Activated CD8-positive, alpha-beta T cell treated with anti-CD3 and anti-CD28 coated beads, Interleukin-2, amount 10 ng/mL, durations not matched to agents 7 days and 5 days (primary cell): ENCODE results near the gene NTHL1. TPM values are rescaled to one million over a fixed set of nuclear protein-coding genes. Genes with fewer than 3 reads are reported as not detected.
"Not testable (repeated sequence)": the region's sequence is repeated elsewhere in the genome, so short reads cannot be mapped to it uniquely, and the experiment has no call there.

Source experiments
- ATAC-seq: fragments of 150-1000 bp; cut with Tn5 transposase; one replicate; pipeline ENCODE4 v1.10.0; 2021; ENCODE audit warnings: moderate library complexity
- CTCF ChIA-PET: fragments of 350-600 bp; sonication (Branson Sonifier 250); formaldehyde crosslinking; loops from one replicate; lab custom pipeline; 2021; ENCODE audit warnings: antibody characterized with exemption; lab: Charles Lee
- POLR2A ChIA-PET: fragments of 350-600 bp; sonication (Branson Sonifier 250); formaldehyde crosslinking; loops from one replicate; lab custom pipeline; 2021; ENCODE audit warnings: antibody characterized with exemption; lab: Charles Lee
- DNase-seq: peaks from one replicate; pipeline ENCODE4 v3.0.0-alpha.2; 2020
- H3K27ac Mint-ChIP-seq: one replicate; pipeline ENCODE4 v1.8.0; 2021; ENCODE audit warnings: mild to moderate bottlenecking, mixed read lengths
- H3K27me3 Mint-ChIP-seq: one replicate; pipeline ENCODE4 v1.8.0; 2021; ENCODE audit warnings: low read depth, mixed read lengths
- H3K36me3 Mint-ChIP-seq: one replicate; pipeline ENCODE4 v1.8.0; 2021; ENCODE audit warnings: low read depth, mixed read lengths
- H3K4me1 Mint-ChIP-seq: one replicate; pipeline ENCODE4 v1.8.0; 2021; ENCODE audit warnings: low read depth, mixed read lengths
- H3K4me3 Mint-ChIP-seq: one replicate; pipeline ENCODE4 v1.8.0; 2021; ENCODE audit warnings: mild to moderate bottlenecking, mixed read lengths
- H3K9me3 Mint-ChIP-seq: one replicate; pipeline ENCODE4 v1.8.0; 2022; ENCODE audit warnings: mixed read lengths; ENCODE audit not compliant: insufficient read depth
- total RNA-seq, 2 experiments: library from RNA; stranded (reverse); gene quantifications; one replicate each; pipeline ENCODE4 v1.2.3, GENCODE V29; 2021

Gene NTHL1
- total RNA-seq, 2 experiments from 2014 or later = 29.9 to 35.3 TPM

- no peak for ATAC-seq
- Mint-ChIP-seq H3K27ac (no peak overlapping the region), H3K4me3 (no peak overlapping the region), H3K27me3 (no peaks in the 10 kb centered on the region), H3K36me3 (no peaks in the 10 kb centered on the region), H3K9me3 (no peaks in the 10 kb centered on the region), H3K4me1 (peaks cover 3% of the 10 kb centered on the region)
- DNase-seq = no peak
- CTCF ChIA-PET = no interaction called here
- POLR2A ChIA-PET = no interaction called here
Measured at GRCh38 chr16:2036200-2036966, 11.3 kb downstream of the NTHL1 start.

- CTCF ChIA-PET = no interaction called here
- Mint-ChIP-seq H3K27me3 (no peaks in the 10 kb centered on the region), H3K4me1 (peaks cover 3% of the 10 kb centered on the region), H3K9me3 (no peaks in the 10 kb centered on the region), H3K27ac (no peak overlapping the region), H3K4me3 (no peak overlapping the region), H3K36me3 (no peaks in the 10 kb centered on the region)
- POLR2A ChIA-PET = no interaction called here
- ATAC-seq (no peak), DNase-seq (no peak)
Measured at GRCh38 chr16:2035431-2036199, 12.0 kb downstream of the NTHL1 start.

DNA sequence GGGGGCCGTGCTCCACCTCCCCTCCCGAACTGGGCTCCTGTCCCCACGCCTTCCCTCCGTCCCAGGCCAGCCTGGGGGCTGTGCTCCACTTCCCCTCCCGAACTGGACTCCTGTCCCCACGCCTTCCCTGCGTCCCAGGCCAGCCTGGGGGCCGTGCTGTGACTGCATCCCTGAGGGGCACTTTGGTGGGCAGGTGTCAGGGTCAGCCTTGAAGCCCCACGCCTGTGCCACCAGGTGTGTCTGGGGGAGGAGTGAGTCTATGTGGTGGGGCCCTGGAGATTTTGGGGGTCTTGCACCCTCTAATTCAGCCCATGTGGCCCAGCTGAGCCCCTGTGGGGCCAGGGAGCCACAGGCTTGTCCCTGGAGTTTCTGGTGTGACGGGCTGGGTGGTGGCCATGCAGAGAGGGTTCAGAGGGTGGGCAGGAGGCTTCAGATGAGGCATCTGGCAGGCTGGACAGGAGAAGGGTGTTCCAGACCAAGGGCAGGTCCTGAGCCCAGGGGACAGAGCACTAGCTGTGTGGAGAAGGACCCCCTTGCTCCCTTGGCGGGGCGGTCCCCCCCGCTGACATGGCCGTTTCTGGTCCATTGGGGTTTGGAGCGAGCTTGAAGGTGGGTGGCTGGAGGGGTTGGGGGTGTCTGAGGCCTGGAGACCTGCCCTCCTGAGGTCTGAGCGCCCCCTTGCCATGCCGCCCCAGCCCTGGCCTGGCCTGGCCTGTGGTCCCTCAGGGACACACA, 12.8 kb downstream of the NTHL1 start:
- CTCF ChIA-PET = no interaction called here
- POLR2A ChIA-PET = no interaction called here
- Mint-ChIP-seq H3K27me3 (no peaks in the 10 kb centered on the region), H3K27ac (no peak overlapping the region), H3K4me1 (peaks cover 3% of the 10 kb centered on the region), H3K4me3 (no peak overlapping the region), H3K9me3 (no peaks in the 10 kb centered on the region), H3K36me3 (no peaks in the 10 kb centered on the region)
- no peak for ATAC-seq
- DNase-seq = no peak

- H3K9me3 Mint-ChIP-seq, H3K36me3 Mint-ChIP-seq, DNase-seq, H3K27ac Mint-ChIP-seq, ATAC-seq, H3K4me1 Mint-ChIP-seq, CTCF ChIA-PET, POLR2A ChIA-PET, H3K27me3 Mint-ChIP-seq: not testable (repeated sequence)
- H3K4me3 Mint-ChIP-seq = peak overlapping the region; percentile 36
Measured at GRCh38 chr16:2033909-2034695, 13.5 kb downstream of the NTHL1 start.

DNA sequence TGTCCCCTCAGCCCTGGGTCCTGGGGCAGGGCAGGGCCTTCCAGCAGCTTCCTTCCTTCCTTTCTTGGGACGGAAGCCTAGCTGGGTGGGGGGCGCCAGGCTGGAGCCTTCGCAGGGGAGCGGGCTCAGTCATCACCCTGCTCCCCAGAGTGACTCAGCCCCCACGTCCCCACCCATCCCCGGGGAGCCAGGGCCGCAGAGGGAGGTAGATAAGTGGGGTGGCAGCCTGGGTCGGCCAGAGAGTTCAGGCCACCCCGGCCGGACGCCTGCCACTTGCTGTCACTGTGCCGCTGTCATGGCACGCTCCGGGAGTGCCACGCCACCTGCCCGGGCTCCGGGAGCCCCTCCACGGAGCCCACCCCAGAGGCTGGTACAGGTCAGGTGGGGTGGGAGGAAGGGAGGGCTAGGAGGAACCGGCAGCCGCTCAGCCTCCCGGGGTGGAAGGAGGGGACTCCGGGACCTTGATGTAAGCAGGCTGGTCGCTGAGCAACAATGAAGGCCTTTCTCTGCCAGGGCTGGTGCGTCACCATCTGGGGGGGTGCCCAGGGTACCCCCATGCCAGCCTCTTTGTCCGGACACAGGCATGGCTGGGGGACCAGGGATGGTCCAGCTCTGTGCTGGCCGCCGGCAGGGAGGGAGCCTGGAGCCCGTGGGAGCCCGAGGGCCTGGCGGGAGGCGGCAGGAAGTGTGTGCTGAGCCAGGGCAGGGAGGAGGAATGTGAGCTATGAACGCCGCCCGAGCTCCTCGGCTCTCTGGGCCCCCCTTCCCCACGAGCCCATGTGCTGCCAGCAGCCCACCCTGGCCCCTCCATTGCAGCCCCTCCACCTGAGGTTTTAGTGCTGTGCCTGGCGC, 14.4 kb downstream of the NTHL1 start:
- Mint-ChIP-seq H3K4me1 (peaks cover 3% of the 10 kb centered on the region), H3K36me3 (no peaks in the 10 kb centered on the region), H3K27ac (no peak overlapping the region), H3K4me3 (peak overlapping the region; percentile 36), H3K9me3 (no peaks in the 10 kb centered on the region), H3K27me3 (peaks cover 3% of the 10 kb centered on the region)
- ChIA-PET CTCF (interaction anchor here (1.2 kb wide), 1 partner anchor 107 kb away, joined by 6 read pairs; no protein-coding TSS in a partner anchor), POLR2A (no interaction called here)
- ATAC-seq (no peak), DNase-seq (no peak)

DNA sequence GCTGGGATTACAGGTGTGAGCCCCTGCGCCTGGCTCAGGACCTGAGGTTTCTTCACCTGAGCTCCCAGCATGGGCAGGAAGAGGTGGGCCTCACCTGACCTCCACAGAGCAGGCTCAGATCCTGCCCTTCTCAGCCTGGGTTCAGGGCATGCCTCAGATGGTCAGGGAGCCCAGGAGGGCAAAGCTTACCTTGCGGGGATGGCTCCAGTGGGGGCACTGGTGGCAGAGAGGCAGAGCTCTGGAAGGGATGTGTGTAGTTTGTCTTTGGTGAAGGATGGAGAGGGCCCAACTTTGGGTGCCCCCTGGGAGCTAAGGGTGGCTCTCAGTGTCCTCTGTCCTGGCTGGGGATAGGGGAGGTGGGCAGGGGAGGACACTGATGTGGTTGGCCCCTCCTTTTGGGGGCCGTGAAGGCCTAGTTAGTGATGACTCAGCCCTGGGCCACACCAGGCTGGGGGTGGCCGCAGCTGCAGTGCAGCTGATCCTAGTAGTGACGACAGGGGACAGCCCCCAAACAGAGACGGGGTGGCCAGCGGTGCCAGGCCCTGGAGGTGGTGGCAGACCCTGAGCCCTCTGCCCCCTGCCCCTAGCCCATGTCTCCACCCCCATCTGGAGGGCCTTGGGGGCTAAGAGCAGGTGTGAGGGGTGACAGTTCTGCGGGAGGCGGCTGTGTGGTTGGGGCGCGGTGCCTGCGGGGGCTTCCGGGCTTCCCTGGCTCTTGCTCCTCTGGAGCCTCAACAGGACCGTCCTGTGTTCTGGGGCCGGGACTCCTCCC, 15.2 kb downstream of the NTHL1 start:
- peak overlapping the region; percentile 39 for H3K27ac Mint-ChIP-seq
- H3K27me3 Mint-ChIP-seq = peaks cover 11% of the 10 kb centered on the region
- H3K9me3 Mint-ChIP-seq = no peaks in the 10 kb centered on the region
- no peak for ATAC-seq
- no peaks in the 10 kb centered on the region for H3K36me3 Mint-ChIP-seq
- H3K4me3 Mint-ChIP-seq = no peak overlapping the region
- DNase-seq = no peak
- POLR2A ChIA-PET = interaction anchor here (0.8 kb wide), 2 partner anchors 24 to 122 kb away, joined by 3 read pairs; no protein-coding TSS in a partner anchor
- peaks cover 5% of the 10 kb centered on the region for H3K4me1 Mint-ChIP-seq
- CTCF ChIA-PET = interaction anchor here (1.2 kb wide), 1 partner anchor 108 kb away, joined by 6 read pairs; no protein-coding TSS in a partner anchor

DNA sequence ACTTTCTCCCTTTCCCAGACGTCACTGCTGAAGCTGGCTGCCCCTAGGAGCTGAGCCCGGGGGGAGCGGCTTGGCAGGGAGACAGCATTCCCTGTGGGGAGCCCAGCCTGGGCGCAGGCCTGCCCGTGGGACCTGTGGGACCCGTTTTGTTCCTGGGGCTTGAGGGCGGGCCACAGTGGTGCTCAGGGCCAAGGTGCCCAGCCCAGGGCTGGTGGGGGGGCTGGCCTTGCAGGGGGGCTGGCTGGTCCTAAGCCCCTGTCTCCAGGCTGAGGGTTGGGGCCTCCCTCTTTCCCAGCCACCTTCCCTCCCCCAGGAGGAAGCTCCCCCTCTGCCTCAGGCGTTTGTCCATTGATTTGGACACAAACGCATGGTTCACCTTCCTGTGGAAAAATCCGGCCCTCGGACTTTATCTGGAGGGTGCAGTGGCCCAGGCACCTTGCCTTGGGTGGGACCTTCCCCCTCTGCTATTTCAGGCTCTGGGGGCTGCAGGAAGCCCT, 16.5 kb downstream of the NTHL1 start:
- H3K27me3 Mint-ChIP-seq = peaks cover 14% of the 10 kb centered on the region
- no peak overlapping the region for H3K27ac Mint-ChIP-seq
- H3K4me1 Mint-ChIP-seq = peaks cover 8% of the 10 kb centered on the region
- DNase-seq (no peak), ATAC-seq (no peak)
- no peaks in the 10 kb centered on the region for H3K9me3 Mint-ChIP-seq
- H3K36me3 Mint-ChIP-seq = no peaks in the 10 kb centered on the region
- no peak overlapping the region for H3K4me3 Mint-ChIP-seq
- ChIA-PET POLR2A (no interaction called here), CTCF (no interaction called here)

DNA sequence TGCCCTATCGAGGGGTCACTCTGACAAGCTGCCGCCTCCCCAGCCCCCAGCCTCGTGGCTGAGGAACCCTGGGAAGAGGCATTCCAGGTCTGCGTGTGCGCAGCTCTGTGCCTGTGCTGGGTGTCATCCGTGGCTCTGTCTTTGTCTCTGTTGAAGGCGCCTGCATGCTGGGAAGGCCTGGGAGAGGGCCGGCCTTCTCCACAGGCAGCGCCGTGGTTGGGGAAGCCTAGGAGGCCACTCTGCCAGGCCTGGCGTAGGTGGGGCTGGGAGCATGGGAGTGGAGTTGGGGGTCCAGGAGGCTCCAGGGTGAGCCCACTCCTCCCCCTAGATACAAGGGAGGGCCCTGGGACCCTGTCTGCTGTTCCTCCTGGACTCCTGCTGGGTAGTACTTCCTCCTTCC, 17.6 kb downstream of the NTHL1 start:
- Mint-ChIP-seq H3K27me3 (peaks cover 22% of the 10 kb centered on the region), H3K9me3 (no peaks in the 10 kb centered on the region), H3K4me1 (peaks cover 12% of the 10 kb centered on the region), H3K36me3 (no peaks in the 10 kb centered on the region), H3K27ac (no peak overlapping the region), H3K4me3 (no peak overlapping the region)
- CTCF ChIA-PET = interaction anchor here (0.8 kb wide), 1 partner anchor 110 kb away, joined by 4 read pairs; no protein-coding TSS in a partner anchor
- no peak for DNase-seq
- no peak for ATAC-seq
- POLR2A ChIA-PET = no interaction called here

DNA sequence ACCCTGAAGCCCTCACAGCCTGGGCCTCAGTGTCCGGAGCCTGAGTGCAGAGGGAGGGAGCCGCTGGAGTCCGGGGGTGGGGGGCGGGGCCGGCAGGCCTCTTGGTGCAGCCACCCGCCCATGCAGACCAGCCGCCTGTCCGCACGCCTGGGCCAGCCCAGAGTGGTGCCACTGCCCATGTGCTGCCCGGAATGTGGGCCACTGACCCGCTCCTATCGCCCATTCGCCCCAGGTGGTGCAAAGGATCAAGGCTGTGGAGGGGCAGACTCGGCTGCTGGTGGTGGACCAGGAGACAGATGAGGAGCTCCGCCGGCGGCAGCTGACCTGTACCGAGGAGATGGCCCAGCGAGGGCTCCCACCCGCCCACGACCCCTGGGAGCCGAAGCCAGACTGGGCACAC, 18.3 kb downstream of the NTHL1 start:
- CTCF ChIA-PET = no interaction called here
- DNase-seq (no peak), ATAC-seq (no peak)
- Mint-ChIP-seq H3K4me1 (peaks cover 13% of the 10 kb centered on the region), H3K4me3 (no peak overlapping the region), H3K27ac (no peak overlapping the region), H3K36me3 (no peaks in the 10 kb centered on the region), H3K9me3 (no peaks in the 10 kb centered on the region), H3K27me3 (peaks cover 22% of the 10 kb centered on the region)
- POLR2A ChIA-PET = no interaction called here
